ENCODE measurements around the gene ZSWIM3. TPM values are rescaled to one million over a fixed set of nuclear protein-coding genes. Genes with fewer than 3 reads are reported as not detected.
A peak's percentile ranks its signal among the peaks of the same experiment; 100 is the strongest.

ZSWIM3 gene
- total and polyA plus RNA-seq, 11 donors = 1.3 to 3.1 (median 2.1) TPM

- Histone ChIP-seq H3K27me3 (no peaks in the 10 kb centered on the region), H3K27ac (no peak overlapping the region), H3K9me3 (no peaks in the 10 kb centered on the region), H3K4me3 (no peak overlapping the region), H3K4me1 (no peaks in the 10 kb centered on the region), H3K36me3 (peaks cover 0 to 94% (median 79%) of the 10 kb centered on the region in 9 donors)
- TF ChIP-seq, protein P1, sequence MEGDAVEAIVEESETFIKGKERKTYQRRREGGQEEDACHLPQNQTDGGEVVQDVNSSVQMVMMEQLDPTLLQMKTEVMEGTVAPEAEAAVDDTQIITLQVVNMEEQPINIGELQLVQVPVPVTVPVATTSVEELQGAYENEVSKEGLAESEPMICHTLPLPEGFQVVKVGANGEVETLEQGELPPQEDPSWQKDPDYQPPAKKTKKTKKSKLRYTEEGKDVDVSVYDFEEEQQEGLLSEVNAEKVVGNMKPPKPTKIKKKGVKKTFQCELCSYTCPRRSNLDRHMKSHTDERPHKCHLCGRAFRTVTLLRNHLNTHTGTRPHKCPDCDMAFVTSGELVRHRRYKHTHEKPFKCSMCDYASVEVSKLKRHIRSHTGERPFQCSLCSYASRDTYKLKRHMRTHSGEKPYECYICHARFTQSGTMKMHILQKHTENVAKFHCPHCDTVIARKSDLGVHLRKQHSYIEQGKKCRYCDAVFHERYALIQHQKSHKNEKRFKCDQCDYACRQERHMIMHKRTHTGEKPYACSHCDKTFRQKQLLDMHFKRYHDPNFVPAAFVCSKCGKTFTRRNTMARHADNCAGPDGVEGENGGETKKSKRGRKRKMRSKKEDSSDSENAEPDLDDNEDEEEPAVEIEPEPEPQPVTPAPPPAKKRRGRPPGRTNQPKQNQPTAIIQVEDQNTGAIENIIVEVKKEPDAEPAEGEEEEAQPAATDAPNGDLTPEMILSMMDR (IDR thresholded peaks at IDR 0.05) = no peak
- TF ChIP-seq POLR2A (IDR thresholded peaks at IDR 0.05) = no peak
- DNase-seq = no peak
- intact Hi-C loops (cut with DNase I) = no loop called here
- ATAC-seq = peak in 2 of 4 donors; percentile 12 to 18
- 89 to 92% (median 91%) methylated on average over 10 to 14 of the region's 14 CpGs for WGBS, 4 donors
Measured at GRCh38 chr20:45902199-45902701, 44.8 kb downstream of the ZSWIM3 start.

DNA sequence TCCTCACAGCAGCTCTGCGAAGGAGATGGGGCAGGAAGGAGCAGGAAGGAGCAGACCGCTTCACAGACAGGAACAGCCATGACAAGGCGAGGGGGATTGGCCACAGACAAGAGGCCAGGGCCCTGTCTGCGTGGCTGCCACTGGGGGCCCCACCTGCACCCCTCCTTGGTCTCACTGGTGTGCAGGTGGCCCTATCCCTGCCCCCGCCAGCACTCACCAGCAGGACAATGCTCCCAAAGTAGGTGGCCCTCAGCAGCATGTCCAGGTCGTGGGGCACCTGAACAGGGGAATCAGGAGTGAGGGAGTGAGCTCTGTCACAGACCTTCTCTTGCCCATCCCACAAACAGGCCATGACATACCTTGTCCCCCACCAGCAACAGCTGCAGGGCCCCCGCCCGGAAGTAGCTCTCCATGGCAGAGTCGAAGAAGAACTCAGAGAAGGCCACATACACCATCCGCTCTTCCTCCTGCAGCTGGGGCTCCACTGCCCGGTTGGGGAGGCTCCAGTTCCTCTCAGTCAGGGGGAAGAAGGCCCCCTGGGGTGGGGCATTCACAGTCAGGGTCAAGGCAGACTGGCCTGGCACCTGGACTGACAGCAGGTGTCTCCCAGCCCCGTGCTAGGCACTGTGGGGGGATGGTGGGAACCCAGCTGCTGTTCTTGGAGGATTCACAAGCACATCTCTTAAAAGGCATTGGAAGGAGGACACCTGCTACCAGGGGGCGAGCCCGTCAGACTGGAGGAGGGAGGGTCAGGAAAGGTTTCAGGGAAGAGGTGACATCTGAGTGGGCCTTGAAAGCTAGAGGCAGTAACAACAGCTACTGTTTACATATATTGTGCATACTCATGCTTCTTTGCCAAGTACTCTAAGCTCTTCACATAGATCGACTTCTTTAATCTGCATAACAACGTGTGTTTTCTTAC is 47.4 kb downstream of the ZSWIM3 start:
- Histone ChIP-seq H3K9me3 (no peaks in the 10 kb centered on the region), H3K4me1 (peaks cover 0 to 6% (median 0%) of the 10 kb centered on the region in 12 donors), H3K4me3 (no peak overlapping the region), H3K36me3 (peaks cover 0 to 84% (median 55%) of the 10 kb centered on the region in 9 donors), H3K27me3 (no peaks in the 10 kb centered on the region), H3K27ac (no peak overlapping the region)
- 84 to 89% (median 87%) methylated on average over 14 to 16 of the region's 16 CpGs for WGBS, 4 donors
- TF ChIP-seq, protein P1 (IDR thresholded peaks at IDR 0.05) = no peak
- TF ChIP-seq POLR2A (IDR thresholded peaks at IDR 0.05) = no peak
- peak in 1 of 4 donors; percentile 12 for ATAC-seq
- intact Hi-C loops (cut with DNase I) = no loop called here
- peak in 1 of 5 donors; percentile 15 for DNase-seq

DNA sequence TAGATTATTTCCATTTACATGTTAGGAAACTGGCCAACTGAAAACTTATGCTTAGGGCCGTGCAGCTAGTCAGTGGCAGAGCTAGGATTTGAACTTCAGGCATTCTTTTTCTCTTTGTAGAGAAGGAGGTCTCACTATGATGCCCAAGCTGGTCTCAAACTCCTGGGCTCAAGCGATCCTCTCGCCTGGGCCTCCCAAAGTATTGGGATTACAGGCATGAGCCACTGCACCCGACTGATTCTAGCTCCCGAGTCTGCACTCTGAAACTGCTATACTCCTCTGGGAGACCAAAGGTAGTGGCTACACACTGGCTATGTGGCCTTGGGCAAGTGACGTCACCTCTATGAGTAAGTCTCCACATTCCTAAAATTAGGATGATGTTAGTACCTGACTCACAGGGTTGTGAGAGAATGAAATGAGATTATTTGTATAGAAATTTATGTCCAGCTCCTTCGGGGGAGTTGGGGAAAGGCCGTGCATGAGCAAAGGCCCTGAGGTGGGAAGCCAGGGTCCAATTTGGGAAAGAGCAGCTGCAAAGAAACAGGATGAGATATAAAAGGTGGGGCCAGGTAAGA is 48.2 kb downstream of the ZSWIM3 start:
- DNase-seq = no peak
- Histone ChIP-seq H3K4me3 (no peak overlapping the region), H3K4me1 (peaks cover 0 to 12% (median 0%) of the 10 kb centered on the region in 12 donors), H3K36me3 (peaks cover 0 to 77% (median 50%) of the 10 kb centered on the region in 9 donors), H3K27ac (no peak overlapping the region), H3K9me3 (no peaks in the 10 kb centered on the region), H3K27me3 (no peaks in the 10 kb centered on the region)
- ATAC-seq = no peak
- intact Hi-C loops (cut with DNase I) = no loop called here
- 88 to 93% (median 90%) methylated on average over 8 of the region's 8 CpGs for WGBS, 4 donors
- TF ChIP-seq, protein P1 (IDR thresholded peaks at IDR 0.05) = no peak
- no peak for TF ChIP-seq POLR2A (IDR thresholded peaks at IDR 0.05)
